COLO668 (cell line): ENCODE results near the gene SCNN1A.

ENCODE experiments used
- DNase-seq: peaks from one replicate; lab custom pipeline; 2025; ENCODE audit not compliant: unreplicated experiment; lab: John Stamatoyannopoulos, UW

The SCNN1A gene

DNA sequence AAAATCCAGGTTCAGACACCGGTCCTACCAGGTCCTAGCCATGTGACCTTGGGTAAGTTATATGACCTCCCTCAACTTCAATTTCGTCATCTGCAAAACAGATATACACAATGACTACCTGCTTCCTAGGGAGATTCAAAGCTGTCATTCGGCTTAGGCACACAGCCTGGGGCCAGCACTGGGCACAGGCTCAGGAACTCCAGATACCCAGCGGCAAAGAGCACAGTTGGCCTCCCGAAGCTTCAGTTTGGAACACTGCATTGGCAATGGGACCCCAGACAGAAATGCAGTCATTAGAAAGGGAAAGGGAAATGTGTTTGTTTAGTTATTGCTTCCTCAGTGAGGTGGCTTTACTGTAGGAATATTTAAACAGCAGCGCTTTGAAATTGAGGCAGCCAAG lies 53.5 kb downstream of the SCNN1A start:
- DNase-seq, result no peak

DNA sequence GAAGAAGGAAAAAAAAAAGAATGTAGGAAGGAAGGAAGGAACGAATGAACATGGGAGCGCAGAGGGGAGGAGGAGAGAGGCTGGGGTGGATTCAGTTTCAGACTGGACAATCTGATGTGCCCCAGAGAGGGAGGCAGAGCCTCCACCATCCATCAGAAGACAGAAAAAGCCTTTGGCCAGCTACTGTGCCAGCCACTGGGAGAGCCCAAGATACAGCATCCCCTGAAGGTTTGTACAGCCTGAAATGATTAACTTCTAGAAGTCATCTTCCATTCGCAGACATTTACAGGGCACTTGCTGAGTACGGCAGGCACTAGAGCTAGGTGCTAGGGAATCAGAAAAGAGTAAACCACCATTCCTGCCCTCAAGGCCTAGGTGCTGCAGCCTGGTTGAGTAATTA lies 55.9 kb downstream of the SCNN1A start:
- no peak for DNase-seq

DNA sequence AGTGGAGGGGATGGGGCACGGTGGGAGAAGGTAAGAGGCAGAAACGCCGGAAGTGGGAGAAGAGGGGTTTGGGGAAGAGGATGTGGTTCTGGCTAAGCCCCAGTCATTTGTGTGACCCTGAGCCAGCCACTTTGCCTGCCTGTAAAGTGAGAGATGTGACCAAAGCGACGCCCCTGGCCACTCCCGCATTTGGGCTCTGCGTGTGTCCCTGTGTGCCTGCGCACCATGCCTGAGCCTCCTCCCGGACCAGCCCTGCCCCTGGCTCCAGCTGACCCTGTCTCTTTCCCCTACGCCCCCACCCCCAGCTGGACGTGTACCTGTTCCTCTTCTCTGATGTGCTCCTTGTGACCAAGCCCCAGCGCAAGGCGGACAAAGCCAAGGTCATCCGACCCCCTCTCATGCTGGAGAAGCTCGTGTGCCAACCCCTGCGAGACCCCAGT lies 56.9 kb downstream of the SCNN1A start:
- no peak for DNase-seq

DNA sequence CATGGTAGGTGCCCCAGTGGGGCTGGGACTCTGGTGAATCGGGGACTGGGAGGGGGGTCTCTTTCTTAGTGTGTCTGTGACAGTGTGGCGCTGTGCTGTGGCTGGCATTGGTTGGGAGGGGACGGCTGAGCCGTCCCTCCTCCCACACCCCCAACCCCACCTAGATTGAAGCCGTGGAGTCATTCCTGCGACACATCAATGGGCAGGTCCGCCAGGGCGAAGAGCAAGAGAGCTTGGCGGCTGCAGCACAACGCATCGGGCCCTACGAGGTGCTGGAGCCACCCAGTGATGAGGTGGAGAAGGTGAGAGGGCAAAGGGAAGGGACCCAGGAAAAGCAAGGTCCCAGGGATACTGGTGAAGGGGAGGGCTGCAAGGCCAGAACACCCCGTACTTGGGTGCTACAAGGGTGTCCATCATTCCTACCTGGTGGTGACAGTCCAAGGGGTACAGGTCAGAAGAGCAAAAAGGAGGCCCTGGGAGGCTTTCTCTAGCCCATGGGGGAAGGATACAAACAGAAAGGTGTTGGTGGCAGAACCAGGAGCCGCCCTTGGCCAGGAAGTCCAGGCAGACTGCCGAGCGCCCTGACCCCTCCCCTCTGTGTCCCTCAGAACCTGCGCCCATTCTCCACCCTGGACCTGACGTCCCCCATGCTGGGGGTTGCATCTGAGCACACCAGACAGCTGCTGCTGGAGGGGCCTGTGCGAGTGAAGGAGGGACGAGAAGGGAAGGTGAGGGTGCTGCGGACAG lies 57.5 kb downstream of the SCNN1A start:
- no peak for DNase-seq

DNA sequence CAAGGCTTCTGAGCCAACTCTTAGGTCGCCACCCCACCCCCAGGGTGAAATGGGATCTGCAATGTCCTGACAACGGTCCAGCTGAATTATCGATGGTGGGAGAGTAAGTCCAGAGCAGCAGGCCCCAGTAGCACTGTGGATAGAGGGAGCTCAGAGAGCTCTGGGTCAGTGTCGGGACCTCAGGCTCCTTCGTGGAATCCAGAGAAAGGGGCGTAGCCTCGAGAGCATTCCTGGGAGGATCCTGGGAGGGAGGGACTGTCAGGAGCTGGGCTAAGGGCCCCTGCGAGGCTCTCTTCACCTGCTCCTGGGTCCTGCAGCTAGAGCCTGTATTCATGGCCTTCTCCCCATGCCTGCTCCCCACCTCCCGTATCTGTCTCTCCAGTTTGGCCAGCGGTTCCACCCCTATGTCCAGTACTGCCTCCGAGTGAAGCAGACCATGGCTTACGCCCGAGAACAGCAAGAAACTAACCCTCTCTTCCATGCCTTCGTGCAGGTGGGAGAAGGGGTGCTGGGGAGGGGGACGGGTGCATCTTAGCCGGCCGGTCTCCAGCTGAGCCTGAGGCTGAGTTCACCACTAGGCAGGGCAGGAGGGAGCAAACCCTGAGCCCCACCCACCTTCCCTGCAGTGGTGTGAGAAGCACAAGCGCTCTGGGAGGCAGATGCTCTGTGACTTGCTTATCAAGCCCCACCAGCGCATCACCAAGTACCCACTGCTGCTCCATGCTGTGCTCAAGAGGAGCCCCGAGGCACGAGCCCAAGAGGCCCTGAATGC lies 58.3 kb downstream of the SCNN1A start:
- DNase-seq, result no peak

DNA sequence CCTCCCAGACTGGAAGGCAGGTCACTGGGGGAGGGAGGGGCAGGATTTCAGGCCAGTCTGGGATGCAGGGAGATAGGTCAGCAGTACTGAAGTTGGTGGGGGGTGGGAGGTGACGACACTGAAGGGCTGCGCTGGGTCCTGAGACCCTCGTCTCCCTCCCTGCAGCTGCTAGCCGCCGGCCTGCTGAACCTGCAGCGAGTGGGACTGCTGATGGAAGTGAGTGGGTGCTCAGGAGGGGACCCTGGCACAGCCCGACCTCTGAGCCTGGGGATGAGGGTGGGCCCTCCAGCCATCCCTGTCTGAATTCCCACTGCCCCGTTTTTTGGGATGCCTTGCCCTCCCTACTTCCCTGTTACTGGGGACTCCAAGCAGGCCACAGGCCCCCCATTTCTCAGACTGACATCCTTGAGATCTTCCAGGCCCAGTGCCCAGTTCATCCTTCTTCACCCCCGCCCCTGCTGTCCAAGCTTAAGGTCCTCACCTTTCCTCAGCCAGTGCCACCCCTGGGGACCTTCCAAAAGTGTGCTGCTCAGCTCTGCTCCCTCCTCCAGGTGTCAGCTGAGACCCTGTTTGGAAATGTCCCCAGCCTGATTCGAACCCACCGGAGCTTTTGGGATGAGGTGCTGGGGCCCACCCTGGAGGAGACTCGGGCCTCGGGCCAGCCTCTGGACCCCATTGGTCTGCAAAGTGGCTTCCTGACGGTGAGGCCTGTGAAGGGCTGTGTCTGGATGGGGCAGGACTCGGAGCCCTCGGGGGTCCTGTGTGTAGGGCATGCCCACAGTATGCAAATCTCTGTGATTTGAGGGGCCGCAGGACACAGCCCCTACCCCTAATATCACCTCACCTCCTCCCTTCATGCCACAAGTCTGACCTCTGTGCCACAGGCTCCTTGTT lies 59.4 kb downstream of the SCNN1A start:
- no peak for DNase-seq

DNA sequence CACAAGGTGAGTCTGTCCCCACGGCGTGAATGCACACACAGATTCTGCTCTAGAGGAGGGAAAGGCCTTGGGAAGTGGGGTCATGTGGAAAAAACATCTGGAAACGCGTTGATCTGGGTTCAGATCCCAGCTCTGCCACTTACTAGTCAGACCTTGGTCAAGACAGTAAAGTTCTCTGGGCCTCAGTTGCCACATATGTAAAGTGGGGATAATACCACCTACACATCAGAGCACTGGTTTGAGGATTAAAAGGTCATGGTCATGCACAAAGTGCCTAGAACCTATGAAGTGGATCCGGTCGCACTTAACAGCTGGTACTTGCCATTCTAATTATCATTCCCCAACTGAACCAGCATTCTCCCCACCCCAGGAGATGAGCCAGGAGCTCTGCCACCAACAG lies 60.2 kb downstream of the SCNN1A start:
- DNase-seq, result no peak

DNA sequence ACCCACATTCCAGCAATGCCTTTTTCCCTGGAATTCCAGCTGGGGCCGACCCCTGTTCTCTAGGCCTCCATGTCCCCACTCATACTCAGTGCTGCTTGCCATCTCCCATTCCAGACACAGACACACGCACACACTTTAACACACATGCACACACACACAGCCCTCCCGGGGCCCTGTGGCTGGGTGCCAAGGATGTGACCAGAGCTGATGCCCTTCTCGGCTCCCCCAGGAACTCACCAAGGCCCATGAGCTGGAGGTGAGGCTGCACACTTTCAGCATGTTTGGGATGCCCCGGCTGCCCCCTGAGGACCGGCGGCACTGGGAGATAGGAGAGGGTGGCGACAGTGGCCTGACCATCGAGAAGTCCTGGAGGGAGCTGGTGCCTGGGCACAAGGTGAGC lies 60.6 kb downstream of the SCNN1A start:
- no peak for DNase-seq

DNA sequence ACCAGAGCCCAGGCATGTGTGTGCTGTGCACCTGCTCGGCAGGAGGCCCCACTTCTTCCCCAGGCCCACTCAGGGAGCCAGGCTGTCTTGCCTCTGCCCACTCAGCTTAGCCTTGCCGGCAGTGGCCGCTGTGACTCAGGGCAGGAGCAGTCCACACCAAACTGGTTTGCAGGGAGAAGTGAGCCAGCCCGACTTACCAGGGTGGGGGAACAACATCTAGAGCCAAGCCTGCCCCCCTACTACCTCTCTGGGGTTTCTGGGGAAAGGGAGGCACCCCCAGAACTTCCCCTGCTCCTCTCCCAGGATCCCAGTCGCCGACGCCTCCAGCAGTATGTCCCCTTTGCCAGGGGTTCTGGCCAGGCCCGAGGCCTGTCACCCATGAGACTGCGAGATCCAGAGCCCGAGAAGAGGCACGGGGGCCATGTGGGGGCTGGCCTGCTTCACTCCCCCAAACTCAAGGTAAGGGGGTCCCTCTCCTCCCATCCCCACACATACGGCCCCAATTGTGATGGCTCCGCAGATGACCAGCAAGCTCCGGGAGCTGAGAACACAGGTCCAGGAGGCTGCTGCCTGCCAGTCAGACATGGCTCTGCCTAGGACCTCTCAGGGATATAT lies 61.9 kb downstream of the SCNN1A start:
- no peak for DNase-seq

DNA sequence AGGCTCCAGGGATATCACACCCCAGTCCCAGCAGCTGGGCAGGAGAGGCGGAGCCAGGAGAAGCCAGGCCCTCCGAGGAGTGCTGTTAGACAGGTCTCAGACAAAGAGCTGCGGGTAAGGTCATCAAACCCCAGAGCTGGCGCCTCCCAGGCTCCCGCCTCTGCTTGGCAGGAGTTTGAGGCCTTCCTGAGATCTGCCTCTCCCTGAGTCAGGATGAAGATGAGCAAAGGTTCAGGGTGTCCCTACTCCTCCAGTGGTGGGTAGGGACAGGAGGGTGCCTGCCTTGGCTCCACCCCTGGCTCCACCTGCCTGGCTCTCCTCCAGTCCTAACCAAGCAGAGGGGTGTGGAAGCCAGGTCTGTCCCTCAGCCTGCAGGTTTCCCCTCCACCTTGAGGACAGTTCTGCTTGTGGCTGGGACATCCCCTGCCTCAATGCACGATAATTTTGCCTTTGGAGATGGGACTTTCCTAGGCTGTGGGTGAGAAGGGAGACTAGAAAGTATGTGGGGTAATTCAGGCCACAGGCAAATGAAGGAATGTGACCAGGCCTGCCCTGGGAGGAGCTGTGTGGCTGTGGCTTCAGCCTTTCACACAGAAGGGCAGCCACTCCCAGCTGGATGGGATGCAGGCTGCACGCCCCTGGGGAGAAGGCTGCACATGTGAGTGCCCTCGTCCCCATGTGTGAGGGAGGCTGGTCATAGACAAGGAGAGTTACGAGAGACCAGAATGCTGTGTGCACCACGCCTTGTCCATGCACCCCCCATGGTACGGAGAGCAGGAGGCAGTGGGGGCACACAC lies 62.6 kb downstream of the SCNN1A start:
- peak; percentile 24 for DNase-seq

DNA sequence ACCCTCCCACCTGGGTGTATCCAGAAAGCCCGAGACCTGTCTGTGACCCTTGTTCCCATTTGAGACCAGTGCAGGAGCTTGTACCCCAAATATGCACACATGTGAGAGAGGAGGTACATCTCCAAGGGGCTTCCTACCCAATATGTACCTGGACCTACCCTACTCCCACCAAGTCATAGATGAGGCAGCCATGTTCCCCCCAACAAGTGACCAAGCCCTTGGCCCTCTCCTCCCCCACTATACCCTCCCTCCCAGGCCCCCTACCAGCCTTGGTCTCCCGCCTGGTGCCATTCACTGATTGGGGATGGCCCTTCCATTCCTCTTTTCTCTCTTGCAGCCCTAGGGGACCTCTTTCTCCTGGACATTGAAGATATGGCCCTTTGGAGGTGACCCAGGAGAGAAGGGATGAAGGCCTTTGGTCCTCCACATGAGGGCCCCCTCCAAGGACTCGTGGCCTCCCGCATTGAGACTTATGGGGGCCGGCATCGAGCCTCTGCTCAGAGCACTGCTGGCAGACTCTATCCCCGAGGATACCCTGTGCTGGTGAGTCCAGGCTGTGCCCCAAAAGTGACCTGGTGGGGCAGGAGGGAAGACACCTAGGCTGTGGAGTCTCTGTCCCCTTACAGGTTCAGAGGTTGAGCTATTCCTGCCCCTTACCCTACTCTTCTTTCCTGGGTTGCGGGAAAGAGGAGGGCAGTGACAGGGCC lies 63.4 kb downstream of the SCNN1A start:
- no peak for DNase-seq

DNA sequence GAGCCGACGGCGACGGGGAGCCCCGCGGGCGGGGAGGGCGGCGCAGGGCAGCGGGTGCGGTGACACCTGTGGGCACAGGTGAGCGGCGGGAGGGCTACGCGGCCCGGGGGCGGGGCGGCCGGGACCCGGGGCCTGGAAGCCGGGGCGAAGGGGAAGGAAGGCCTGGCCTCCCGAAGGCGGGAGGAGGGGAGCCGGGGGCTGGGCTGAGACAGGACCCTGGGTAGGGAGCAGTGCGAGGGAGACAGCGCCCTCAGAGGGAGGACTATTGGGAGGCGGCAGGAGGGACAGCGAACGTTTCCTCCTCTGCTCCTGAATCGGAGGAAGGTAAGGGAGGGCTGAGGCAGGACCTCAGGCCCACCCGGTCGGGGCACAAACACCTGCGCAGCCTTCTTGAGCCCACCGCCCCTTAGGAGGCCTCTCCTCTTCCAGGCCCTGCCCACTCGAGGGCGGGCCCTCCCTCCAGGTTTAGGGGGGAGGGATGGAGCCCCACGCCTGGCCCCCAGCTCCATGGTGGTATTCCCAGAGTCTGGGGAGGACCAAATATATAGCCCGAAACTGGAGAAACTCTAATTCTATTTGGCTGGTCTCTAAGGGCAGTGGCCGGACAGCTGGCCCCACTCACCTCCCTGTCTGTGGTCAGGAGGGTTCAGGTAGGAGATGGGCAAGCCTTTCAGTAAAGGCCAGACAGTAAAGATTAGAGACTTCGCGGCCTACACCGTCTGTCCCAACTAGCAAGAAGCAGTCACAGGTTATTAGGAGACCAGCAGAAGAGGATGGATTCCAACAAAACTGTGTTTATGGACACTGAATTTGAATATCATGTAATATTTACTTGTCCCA lies 64.4 kb downstream of the SCNN1A start:
- no peak for DNase-seq

DNA sequence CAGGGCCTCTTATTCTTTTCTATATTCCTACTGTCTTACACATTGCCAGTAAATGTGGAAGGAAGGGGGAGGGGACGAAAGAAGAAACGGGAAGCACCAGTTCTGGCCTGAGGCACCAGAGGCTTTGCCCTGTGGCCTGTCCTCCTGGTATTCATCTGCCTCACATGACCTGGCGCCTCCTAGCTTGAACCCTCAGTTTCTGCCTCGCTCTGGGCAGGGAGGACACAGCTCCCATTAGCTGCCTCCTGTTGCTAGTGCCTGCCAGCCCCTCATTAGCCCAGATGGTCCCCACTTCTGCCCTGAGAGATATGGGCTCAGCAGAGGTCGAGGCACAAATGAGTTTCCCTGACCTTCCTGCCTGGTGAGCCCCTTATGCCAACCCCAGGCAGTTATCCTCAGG lies 67.8 kb downstream of the SCNN1A start:
- no peak for DNase-seq

DNA sequence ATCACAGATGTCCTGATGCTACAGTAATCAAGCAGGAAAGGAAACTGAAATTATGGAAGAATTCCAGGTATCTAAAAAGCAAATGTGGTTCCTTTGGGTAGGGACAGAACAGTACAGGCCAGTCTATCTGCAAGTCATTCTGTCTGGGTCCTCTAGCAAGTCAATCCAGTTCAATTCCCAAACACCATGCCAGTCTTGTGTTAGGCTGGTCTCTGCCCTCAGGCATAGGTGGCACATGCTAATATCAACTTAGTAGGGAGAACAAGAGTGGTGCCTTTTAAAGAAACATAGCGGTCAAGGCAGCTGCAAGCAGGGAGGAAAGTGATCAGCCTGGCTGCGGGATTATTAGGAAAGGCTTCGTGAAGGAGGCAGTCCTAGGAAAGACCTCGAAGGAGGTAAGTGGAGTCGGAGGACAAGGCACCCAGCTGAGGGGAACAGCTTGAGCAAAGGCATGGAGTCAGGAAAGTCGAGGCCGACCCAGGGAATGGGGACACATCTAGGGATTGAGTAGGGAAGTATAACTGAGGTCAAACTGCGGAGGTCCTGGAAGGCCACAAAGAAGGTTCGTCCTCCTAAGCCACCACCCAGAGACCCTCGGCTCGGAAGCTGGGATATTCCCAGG lies 68.7 kb downstream of the SCNN1A start:
- no peak for DNase-seq

DNA sequence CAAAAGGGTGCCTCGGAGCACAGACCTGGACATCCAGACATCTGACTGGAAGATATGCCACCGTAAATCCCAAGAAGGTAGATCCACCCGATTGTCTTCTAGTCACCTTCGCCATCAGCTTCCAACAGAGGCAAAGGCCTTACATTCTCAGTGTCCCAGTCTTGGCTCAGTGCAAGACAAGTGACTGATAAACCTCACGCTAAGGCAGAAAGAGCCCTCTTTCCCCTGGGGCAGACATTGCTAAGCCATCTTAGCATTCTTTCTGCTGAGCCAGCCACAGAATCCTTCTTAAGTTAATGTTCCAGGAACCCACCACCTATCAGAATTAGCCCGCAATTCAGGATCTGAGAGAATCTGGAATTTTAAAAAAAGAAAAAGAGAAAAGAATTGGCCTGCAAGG lies 69.2 kb downstream of the SCNN1A start:
- DNase-seq, result no peak

DNA sequence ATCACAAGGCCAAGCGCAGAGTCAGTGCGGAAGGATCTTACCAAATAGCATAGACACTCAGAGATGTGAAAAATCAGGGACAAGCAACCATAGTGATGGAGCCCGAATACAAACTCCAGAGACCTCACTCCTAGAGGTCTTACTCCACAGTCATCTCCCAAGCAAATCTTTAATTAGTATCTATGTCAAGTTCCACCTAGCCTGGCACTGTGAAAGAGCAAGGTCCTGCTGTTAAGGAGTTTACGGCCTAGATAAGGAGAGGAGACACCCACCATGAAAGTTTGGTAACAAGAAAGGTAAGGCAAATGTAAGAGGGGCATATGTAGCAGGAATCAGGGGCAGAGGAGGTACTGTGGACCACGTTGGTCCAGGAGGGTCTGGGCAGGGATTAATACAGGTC lies 72.3 kb downstream of the SCNN1A start:
- DNase-seq, result no peak

DNA sequence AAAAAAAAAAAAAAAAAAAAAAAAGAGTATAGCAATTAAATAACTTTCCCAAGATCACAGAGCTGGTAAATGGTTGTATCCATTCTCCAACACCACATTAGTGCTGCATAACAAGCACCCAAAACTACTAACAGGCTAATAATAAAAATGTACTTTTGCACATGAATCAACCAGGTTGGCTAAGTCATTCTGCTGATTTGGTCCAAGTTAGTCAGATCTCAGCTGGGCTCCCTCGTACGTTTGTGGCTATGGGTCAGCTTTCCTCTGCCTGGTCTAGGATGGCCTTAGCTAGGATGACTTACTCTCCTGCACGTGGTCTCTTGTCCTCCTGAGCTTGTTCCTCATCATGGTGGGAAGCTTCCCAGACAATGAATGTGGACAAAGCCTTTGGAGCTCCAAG lies 72.7 kb downstream of the SCNN1A start:
- no peak for DNase-seq

DNA sequence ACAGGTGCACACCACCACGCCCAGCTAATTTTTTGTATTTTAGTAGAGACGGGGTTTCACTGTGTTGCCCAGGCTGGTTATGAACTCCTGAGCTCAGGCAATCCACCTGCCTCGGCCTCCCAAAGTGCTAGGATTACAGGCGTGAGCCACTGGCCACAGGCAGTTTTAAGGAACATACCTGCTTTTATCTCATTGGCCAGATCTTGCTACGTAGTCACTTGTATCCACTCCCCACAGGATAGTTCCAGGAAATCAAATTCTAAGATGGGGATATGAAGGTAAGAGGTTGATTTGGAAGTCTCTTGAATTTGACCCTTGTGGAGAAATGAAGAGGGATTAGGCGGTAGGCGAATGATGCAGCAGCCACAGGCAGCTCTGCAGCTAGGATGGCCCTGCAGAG lies 73.6 kb downstream of the SCNN1A start:
- DNase-seq, result no peak
